Spinal cord (tissue), 10 donors: ENCODE results near the gene PDE10A. TPM values are rescaled to one million over a fixed set of nuclear protein-coding genes. Genes with fewer than 3 reads are reported as not detected.

Experiments
- DNase-seq, 6 donors: peaks; one replicate each; pipeline versions ENCODE4 v3.0.0 to v3.0.0-alpha.2; 2013 to 2015; ENCODE audit warnings: low spot score in 6 of 6, low read depth in 4 of 6
- H3K27ac ChIP-seq: one replicate; pipeline ENCODE4 v1.5.1; 2013; ENCODE audit warnings: low read depth, low read length, control low read depth
- H3K27me3 ChIP-seq: one replicate; pipeline ENCODE4 v1.6.1; 2013; ENCODE audit warnings: low read length; ENCODE audit not compliant: control insufficient read depth, insufficient read depth
- H3K36me3 ChIP-seq: one replicate; pipeline ENCODE4 v1.6.1; 2013; ENCODE audit warnings: low read length; ENCODE audit not compliant: control insufficient read depth, insufficient read depth
- H3K4me1 ChIP-seq: one replicate; pipeline ENCODE4 v1.6.1; 2013; ENCODE audit warnings: low read length; ENCODE audit not compliant: control insufficient read depth, insufficient read depth
- H3K4me3 ChIP-seq: one replicate; pipeline ENCODE4 v1.5.1; 2013; ENCODE audit warnings: low read depth, low read length, control low read depth
- H3K9me3 ChIP-seq: one replicate; pipeline ENCODE4 v1.6.1; 2013; ENCODE audit warnings: low read length; ENCODE audit not compliant: control insufficient read depth, insufficient read depth
- WGBS: methylation state at CpG from one replicate; pipeline ENCODE4 v1.1.5; 2013; ENCODE audit warnings: missing lambda C conversion rate; ENCODE audit not compliant: insufficient coverage; 5-methylcytosine and 5-hydroxymethylcytosine counted together
- polyA plus RNA-seq, 2 donors: library from polyadenylated mRNA; unstranded; fragments of 120-200 nt; gene quantifications; one replicate each; pipeline ENCODE4 v1.2.1, GENCODE V29; 2013; ENCODE audit not compliant: insufficient read length in 2 of 2
- total RNA-seq, 2 donors: library from RNA; depleted of rRNA in 1 of 2; stranded (reverse); fragments of 120-200 nt in 1 of 2; fragments of >200 nt in 1 of 2; gene quantifications; one replicate each; pipeline versions ENCODE4 v1.2.3 to v1.2.4, GENCODE V29; 2013 to 2014
- donor health status: healthy.

The PDE10A gene
- total and polyA plus RNA-seq, 4 donors, result 10.9 to 28.2 (median 14.2) TPM

DNA sequence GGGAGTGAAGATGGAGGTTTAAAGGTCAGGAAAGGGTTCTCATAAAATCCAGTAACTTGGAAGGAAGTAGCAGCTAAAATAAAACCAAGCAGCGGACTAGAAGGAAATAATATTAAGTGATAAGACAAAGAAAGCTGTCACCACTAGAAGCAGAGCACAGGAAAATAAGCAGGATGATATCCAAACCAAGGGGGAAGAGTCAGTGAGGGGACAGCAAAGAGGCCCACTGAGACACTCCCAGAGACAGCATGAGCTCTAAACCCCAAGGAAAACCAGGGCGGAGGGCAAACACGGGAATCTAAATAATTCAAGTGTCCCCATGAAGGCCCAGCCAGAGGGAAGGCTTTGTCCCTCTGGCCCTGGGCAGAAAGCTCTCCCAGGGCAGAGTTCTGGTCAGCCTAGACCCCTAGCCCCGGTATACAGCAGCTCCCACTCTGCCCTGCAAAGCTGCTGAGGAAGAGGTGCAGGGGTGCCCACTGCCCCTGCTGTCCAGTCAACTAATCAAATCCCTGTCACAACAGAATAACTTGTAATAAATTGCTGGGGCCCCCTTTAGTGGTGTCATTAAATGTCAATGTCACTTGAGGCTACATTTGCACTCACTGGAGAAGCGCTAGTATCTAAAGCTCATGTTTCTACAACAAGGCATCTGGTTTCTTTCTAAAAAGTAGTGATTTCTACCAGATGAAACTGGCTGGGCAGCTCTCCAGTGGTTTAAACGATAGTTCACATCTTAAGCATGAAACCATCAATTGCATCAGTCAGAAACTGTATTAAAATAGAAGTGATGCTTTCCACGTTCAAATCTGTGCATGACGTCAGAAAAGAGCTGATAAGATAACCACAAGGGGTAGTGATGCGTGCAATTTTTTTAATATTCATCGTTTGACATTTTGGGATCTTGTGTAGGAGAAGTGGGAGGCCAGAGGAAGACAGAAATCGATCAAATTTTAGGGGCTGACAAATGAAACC, 13.6 kb downstream of the PDE10A start:
- Histone ChIP-seq H3K27ac (no peak overlapping the region), H3K36me3 (peaks cover 2% of the 10 kb centered on the region), H3K4me1 (peaks cover 12% of the 10 kb centered on the region), H3K9me3 (no peaks in the 10 kb centered on the region), H3K27me3 (no peaks in the 10 kb centered on the region), H3K4me3 (no peak overlapping the region)
- DNase-seq, result no peak
- 75% methylated on average over 6 of the region's 11 CpGs for WGBS

DNA sequence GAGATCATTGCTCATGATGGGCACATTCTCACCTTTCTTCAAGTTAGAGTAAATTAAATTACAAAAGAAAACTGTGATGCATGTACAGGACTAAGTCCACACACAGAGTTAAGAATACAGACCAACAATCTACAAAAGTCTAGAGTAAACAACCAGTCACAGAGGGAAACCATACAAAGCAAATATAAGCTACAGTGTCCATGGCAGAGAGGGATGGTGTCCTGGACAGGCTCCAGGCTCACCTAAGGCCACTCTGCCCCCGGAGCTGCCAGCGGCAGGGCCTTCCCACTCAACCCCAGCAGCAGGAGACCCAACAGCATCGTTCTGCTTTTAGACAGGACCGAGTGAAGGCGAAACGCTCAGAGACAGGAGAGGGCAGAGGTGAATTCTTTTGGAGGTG, 16.0 kb downstream of the PDE10A start:
- no peak for DNase-seq
- H3K27ac ChIP-seq, result no peak overlapping the region
- no peak overlapping the region for H3K4me3 ChIP-seq
- peaks cover 2% of the 10 kb centered on the region for H3K36me3 ChIP-seq
- no peaks in the 10 kb centered on the region for H3K27me3 ChIP-seq
- 60% methylated on average over 2 of the region's 6 CpGs for WGBS
- H3K4me1 ChIP-seq, result peaks cover 8% of the 10 kb centered on the region
- no peaks in the 10 kb centered on the region for H3K9me3 ChIP-seq

- WGBS, result 95% methylated on average over 3 of the region's 6 CpGs
These were observed 17.1 kb downstream of the PDE10A start for GRCh38 chr6:165645919-165646318.

GRCh38 chr6:165644586-165645266, 18.3 kb downstream of the PDE10A start:
- Histone ChIP-seq H3K4me1 (peaks cover 8% of the 10 kb centered on the region), H3K27ac (no peak overlapping the region), H3K36me3 (peaks cover 2% of the 10 kb centered on the region), H3K9me3 (no peaks in the 10 kb centered on the region), H3K4me3 (no peak overlapping the region), H3K27me3 (no peaks in the 10 kb centered on the region)
- 92% methylated on average over 12 of the region's 15 CpGs for WGBS
- peak in 1 of 6 donors; percentile 57 for DNase-seq

More at GRCh38 chr6:165645919-165646318, 17.1 kb downstream of the PDE10A start:
- no peaks in the 10 kb centered on the region for H3K9me3 ChIP-seq
- H3K4me3 ChIP-seq, result no peak overlapping the region
- H3K27ac ChIP-seq, result no peak overlapping the region
- H3K27me3 ChIP-seq, result no peaks in the 10 kb centered on the region
- H3K4me1 ChIP-seq, result peaks cover 8% of the 10 kb centered on the region
- peaks cover 2% of the 10 kb centered on the region for H3K36me3 ChIP-seq
- no peak for DNase-seq

GRCh38 chr6:165643015-165643414, 20.0 kb downstream of the PDE10A start:
- H3K36me3 ChIP-seq, result peaks cover 2% of the 10 kb centered on the region
- DNase-seq, result no peak
- no peaks in the 10 kb centered on the region for H3K9me3 ChIP-seq
- H3K4me1 ChIP-seq, result peaks cover 5% of the 10 kb centered on the region
- H3K4me3 ChIP-seq, result no peak overlapping the region
- WGBS, result 90% methylated on average over 1 of the region's 3 CpGs
- H3K27me3 ChIP-seq, result no peaks in the 10 kb centered on the region
- no peak overlapping the region for H3K27ac ChIP-seq

GRCh38 chr6:165641672-165642156, 21.3 kb downstream of the PDE10A start:
- no peaks in the 10 kb centered on the region for H3K9me3 ChIP-seq
- no peak overlapping the region for H3K27ac ChIP-seq
- H3K36me3 ChIP-seq, result peaks cover 2% of the 10 kb centered on the region
- no peak overlapping the region for H3K4me3 ChIP-seq
- H3K4me1 ChIP-seq, result peaks cover 12% of the 10 kb centered on the region
- 90% methylated on average over 7 of the region's 15 CpGs for WGBS
- DNase-seq, result no peak
- no peaks in the 10 kb centered on the region for H3K27me3 ChIP-seq

DNA sequence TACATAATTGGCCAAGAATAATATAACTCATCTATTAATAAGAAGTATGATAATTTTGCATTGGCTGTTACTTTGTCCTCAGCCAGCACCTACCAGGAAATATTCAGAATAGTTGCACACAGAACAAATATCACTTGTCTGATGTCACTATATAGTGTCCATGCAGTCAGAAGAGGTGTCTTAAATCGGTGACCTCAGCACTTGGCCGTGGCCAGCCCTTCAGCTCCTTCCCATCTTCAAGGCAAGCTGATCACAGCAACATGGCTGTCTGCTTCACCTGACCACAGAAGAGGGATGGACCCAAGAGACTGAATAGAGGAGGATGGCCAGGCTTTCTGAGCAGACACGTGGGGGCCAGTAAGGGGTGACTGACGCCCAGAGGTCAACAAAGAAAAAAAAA, 22.2 kb downstream of the PDE10A start:
- H3K36me3 ChIP-seq, result peaks cover 2% of the 10 kb centered on the region
- H3K9me3 ChIP-seq, result no peaks in the 10 kb centered on the region
- peaks cover 10% of the 10 kb centered on the region for H3K4me1 ChIP-seq
- WGBS, result 93% methylated on average over 2 of the region's 4 CpGs
- H3K27ac ChIP-seq, result no peak overlapping the region
- no peak for DNase-seq
- no peaks in the 10 kb centered on the region for H3K27me3 ChIP-seq
- no peak overlapping the region for H3K4me3 ChIP-seq

DNA sequence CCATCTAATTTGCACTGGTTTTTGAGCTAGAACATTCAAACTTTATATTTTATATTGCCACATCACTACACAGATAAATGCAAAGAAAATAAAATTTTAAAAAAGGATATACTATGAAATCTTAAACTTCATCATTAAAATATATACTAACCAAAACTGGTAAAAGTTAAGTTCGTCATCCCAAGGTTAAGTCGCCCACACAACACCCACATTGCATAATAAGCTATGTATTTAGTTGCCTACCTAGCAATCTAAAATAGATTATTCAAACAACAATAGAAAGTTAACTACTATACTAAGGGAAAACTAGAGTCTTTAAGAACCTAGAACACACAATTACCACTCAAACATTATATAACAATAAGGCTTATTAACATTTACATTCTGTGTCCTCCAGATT, 24.5 kb downstream of the PDE10A start:
- H3K4me1 ChIP-seq, result peaks cover 7% of the 10 kb centered on the region
- H3K27me3 ChIP-seq, result no peaks in the 10 kb centered on the region
- no peak overlapping the region for H3K27ac ChIP-seq
- no CpG with 5 or more reads among the region's 2 CpGs for WGBS
- no peaks in the 10 kb centered on the region for H3K9me3 ChIP-seq
- DNase-seq, result no peak
- no peak overlapping the region for H3K4me3 ChIP-seq
- no peaks in the 10 kb centered on the region for H3K36me3 ChIP-seq

DNA sequence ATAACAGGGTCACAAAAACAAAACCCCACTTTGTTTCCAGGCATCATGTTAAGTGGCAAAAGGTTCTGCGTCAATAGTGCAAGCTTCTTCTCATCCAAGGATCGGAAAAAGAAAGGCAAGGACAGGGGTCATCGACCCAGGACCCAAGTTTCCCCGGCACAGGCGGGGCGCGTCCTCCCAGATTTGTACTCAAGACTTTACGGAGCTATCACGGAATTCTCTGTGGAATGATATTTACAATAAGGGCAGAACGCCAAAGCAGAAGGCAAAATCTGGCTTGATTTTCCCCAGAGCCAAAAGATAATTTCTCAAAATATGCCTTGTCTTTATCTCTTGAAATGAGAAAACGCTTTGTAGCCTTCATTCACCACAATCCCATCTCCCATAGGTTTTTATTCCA, 25.5 kb downstream of the PDE10A start:
- no peak overlapping the region for H3K27ac ChIP-seq
- 35% methylated on average over 4 of the region's 11 CpGs for WGBS
- DNase-seq, result peak in 1 of 6 donors; percentile 57

More for the DNA sequence above, 25.5 kb downstream of the PDE10A start:
- Histone ChIP-seq H3K36me3 (no peaks in the 10 kb centered on the region), H3K4me3 (no peak overlapping the region), H3K9me3 (no peaks in the 10 kb centered on the region), H3K27me3 (no peaks in the 10 kb centered on the region), H3K4me1 (peaks cover 7% of the 10 kb centered on the region)
